GM10266 (cell line): ENCODE results near the gene FNIP1.

ENCODE experiments used
- DNase-seq: peaks from one replicate; pipeline ENCODE4 v3.0.0; 2012; ENCODE audit errors: extremely low spot score
- CTCF ChIP-seq: IDR thresholded peaks from 2 replicates; pipeline ENCODE4 v1.5.1; 2012; ENCODE audit warnings: mild to moderate bottlenecking, low read depth; ENCODE audit not compliant: control insufficient read depth, insufficient read depth; ENCODE audit errors: missing control alignments

Gene FNIP1

DNA sequence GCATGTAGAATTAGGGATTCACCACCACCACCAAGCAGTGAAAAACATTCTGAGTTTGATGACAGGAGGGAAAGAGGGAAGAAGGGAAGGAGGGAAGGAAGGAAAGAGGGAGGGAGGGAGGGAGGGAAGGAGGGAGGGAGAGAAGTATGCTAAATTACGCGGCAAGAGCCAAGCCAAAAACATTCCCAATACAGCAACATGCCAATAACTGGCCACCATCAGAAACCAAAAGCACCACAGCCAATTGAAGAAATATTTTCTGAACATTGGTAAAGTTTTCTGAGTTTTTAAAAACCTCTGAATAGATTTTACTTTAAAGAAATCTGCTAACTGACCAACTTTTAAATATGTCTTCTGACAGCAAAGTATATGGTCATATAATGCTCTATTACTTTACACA lies 36.0 kb downstream of the FNIP1 start:
- no peak for DNase-seq
- TF ChIP-seq CTCF: no peak

GRCh38 chr5:131759704-131760103 lies 37.1 kb downstream of the FNIP1 start:
- no peak for TF ChIP-seq CTCF
- no peak for DNase-seq

GRCh38 chr5:131758520-131758900 lies 38.3 kb downstream of the FNIP1 start:
- no peak for TF ChIP-seq CTCF
- no peak for DNase-seq

DNA sequence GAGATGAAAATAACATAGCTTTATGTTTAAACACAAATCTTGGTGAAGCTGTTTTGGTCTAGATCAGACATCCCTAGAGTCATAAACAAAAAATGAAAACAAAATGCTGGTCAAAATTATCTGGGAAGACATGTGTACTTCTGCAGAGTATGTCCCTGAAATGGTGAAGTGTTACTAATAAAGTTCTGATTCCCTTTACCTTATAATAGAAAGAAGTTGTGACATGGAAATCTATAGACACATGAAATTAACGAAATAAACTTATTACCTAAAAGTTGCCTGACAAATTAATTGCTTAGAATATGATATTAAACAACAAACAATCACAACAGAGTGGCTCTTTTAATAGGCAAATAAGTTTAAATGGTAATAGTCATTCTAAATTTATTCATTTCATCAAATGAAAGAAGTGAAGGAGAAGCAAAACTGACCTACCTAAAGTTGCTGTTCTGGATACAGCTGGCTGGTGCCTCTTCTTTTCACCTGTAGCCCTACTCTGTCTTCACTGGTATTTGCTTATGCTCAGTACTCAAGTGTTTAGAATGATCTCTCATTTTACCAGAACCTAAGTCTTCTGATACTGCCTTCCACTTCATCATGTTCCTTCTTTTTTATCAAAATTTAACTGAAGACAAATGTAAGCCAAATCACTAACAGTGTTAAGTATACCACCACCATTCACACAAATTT lies 38.8 kb downstream of the FNIP1 start:
- TF ChIP-seq CTCF: no peak
- DNase-seq: no peak

DNA sequence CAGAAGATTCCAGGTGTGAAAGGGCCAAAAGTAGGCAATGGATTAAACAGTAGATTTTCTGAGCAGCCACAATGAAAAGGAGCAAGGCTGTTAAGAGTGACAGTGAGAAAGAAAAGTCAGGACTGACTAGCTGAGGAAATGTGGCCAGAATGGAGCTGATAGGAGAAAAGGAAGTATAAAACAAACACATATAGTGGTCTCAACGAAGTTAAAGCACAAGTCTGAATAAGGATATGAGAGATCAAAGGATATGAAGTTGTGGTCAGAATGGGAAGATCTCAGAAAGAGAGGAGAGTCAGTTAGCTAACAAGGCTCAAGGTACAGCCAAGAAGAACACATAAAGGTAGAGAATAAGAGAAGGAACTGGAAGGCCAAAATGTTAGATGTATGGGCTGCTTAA lies 39.9 kb downstream of the FNIP1 start:
- no peak for DNase-seq
- no peak for TF ChIP-seq CTCF

- TF ChIP-seq CTCF: no peak
- DNase-seq: no peak
These were observed 42.5 kb downstream of the FNIP1 start for GRCh38 chr5:131754363-131754762.

DNA sequence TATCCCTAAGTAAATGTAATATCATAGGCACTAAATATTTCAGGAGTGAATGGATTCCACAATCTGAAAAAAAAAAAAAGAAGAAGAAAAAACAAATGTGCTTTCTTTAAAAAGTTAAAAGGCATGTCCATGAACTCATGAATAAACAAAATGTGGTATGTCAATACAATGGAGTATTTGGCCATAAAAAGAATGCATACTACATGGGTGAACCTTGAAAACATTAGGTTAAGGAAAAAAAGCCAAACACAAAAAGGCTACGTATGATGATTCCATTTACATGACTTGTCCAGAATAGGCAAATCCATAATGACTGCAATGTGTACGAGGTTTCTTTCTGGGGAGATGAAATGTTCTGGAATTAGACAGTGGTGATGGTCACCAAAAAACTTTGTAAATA lies 45.3 kb downstream of the FNIP1 start:
- no peak for DNase-seq
- TF ChIP-seq CTCF: no peak
